ENCODE data around the gene DDB1.

DNA sequence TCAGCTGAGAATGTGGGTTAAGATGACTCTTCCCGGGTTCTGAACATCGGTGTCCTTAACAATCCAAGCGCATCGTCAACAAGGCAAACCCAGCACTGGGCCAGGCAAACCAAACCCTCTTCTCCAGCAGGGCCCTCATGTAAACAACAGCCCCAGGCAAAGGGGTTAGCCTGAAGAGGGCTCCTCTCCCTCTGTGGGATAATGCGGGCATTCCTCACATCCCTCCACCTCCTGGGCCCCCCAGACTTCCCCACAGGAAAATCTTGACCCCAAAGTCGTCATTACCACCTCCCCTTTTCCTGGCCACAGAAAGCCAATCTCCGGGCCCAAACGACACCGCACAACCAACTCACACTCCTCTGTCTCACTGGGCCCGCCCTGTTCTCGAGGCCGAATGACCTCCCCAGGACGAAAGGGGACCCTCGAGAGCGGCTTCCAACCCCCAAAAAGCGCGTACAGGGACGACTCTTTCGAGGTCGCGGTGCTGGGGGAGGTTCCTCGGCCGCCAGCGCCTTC, 566 bp downstream of the DDB1 start:
- TF ChIP-seq, protein P1, sequence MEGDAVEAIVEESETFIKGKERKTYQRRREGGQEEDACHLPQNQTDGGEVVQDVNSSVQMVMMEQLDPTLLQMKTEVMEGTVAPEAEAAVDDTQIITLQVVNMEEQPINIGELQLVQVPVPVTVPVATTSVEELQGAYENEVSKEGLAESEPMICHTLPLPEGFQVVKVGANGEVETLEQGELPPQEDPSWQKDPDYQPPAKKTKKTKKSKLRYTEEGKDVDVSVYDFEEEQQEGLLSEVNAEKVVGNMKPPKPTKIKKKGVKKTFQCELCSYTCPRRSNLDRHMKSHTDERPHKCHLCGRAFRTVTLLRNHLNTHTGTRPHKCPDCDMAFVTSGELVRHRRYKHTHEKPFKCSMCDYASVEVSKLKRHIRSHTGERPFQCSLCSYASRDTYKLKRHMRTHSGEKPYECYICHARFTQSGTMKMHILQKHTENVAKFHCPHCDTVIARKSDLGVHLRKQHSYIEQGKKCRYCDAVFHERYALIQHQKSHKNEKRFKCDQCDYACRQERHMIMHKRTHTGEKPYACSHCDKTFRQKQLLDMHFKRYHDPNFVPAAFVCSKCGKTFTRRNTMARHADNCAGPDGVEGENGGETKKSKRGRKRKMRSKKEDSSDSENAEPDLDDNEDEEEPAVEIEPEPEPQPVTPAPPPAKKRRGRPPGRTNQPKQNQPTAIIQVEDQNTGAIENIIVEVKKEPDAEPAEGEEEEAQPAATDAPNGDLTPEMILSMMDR (conservative IDR thresholded peaks at IDR 0.05), result no peak
- TF ChIP-seq ZFX (IDR thresholded peaks at IDR 0.05), result no peak
